Hypothalamus (tissue), 51 donors: ENCODE data around the gene FBN2.

ENCODE experiments used
- DNase-seq, 51 donors: peaks; one replicate each; lab custom pipeline; 2025; lab: John Stamatoyannopoulos, UW

Gene FBN2

GRCh38 chr5:128378196-128378595, 159.8 kb downstream of the FBN2 start:
- no peak for DNase-seq

GRCh38 chr5:128376577-128376976, 161.5 kb downstream of the FBN2 start:
- no peak for DNase-seq

GRCh38 chr5:128366147-128366546, 171.9 kb downstream of the FBN2 start:
- no peak for DNase-seq

- no peak for DNase-seq
Observed at GRCh38 chr5:128362370-128362769, 175.7 kb downstream of the FBN2 start.

GRCh38 chr5:128358826-128359225, 179.2 kb downstream of the FBN2 start:
- no peak for DNase-seq

GRCh38 chr5:128357226-128357625, 180.8 kb downstream of the FBN2 start:
- no peak for DNase-seq

- DNase-seq = no peak
Observed at GRCh38 chr5:128355961-128356360, 182.1 kb downstream of the FBN2 start.

- no peak for DNase-seq
Observed at GRCh38 chr5:128353441-128354107, 184.5 kb downstream of the FBN2 start.

- DNase-seq = no peak
Observed at GRCh38 chr5:128350705-128351104, 187.3 kb downstream of the FBN2 start.

GRCh38 chr5:128349044-128349858, 188.8 kb downstream of the FBN2 start:
- DNase-seq = no peak

GRCh38 chr5:128346038-128346437, 192.0 kb downstream of the FBN2 start:
- no peak for DNase-seq

GRCh38 chr5:128345247-128345646, 192.8 kb downstream of the FBN2 start:
- no peak for DNase-seq

GRCh38 chr5:128343168-128343567, 194.9 kb downstream of the FBN2 start:
- no peak for DNase-seq

- no peak for DNase-seq
Observed at GRCh38 chr5:128341056-128341455, 197.0 kb downstream of the FBN2 start.

- DNase-seq = no peak
Observed at GRCh38 chr5:128340648-128341047, 197.4 kb downstream of the FBN2 start.

GRCh38 chr5:128339585-128339984, 198.5 kb downstream of the FBN2 start:
- no peak for DNase-seq

- no peak for DNase-seq
Observed at GRCh38 chr5:128338649-128339048, 199.4 kb downstream of the FBN2 start.

- DNase-seq = no peak
Observed at GRCh38 chr5:128335339-128335738, 202.7 kb downstream of the FBN2 start.

- no peak for DNase-seq
Observed at GRCh38 chr5:128334010-128334716, 203.9 kb downstream of the FBN2 start.

GRCh38 chr5:128331261-128331660, 206.8 kb downstream of the FBN2 start:
- DNase-seq = no peak

- DNase-seq = no peak
Observed at GRCh38 chr5:128329386-128329939, 208.6 kb downstream of the FBN2 start.
